ENCODE measurements around the gene PPP1R26.

The PPP1R26 gene

DNA sequence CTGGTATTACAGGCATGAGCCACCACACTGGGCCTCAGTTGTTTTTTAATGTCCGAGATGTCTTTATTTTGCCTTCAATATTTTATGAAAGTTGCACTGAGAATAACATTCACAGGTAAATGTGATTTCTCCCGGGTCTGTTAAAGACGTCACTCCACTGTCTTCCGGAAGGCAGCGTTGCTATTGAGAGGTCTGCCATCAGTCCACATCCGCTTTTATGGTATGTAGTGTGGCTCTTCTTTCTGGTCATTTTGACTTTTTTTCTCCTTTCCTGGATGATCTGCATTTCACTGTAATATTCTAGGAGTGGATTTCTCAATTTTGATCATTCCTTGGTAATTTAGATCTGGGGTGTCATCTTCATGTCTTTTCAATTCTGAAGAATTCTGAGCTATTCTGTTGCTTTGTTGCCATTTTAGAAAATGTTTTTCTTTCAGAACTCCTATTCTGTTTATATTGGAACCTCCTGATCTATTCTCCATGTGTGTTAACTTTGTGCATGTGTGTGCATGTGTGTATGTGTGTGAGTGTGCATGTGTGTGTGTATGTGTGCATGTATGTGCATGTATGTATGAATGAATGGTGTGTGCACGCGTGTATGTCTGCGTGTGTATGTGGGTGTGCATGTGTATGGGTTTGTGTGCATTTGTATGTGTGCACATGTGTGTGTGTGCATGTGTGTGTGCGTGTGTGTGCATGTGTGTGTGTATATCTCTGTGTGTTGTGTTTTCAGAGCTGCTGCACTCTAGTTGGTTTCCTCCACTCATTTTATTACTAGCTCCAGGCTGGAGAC, 39.8 kb downstream of the PPP1R26 start:
- H3K27me3 ChIP-seq (ENCODE audit: insufficient read depth, low read length): no peaks in the 10 kb centered on the region
- no peaks in the 10 kb centered on the region for H3K9me3 ChIP-seq (ENCODE audit: insufficient read depth, low read depth, low read length)
- no peaks in the 10 kb centered on the region for H3K36me3 ChIP-seq (ENCODE audit: insufficient read depth, low read length)
- no peak overlapping the region for H3K4me3 ChIP-seq (ENCODE audit: low read length)
- H3K4me1 ChIP-seq (ENCODE audit: insufficient read depth, low read length): no peaks in the 10 kb centered on the region
- no peak overlapping the region for H3K9ac ChIP-seq (ENCODE audit: low read depth, low read length)
- 92% methylated on average over 10 of the region's 10 CpGs for WGBS
- H3K27ac ChIP-seq (ENCODE audit: low read depth, low read length): no peak overlapping the region

DNA sequence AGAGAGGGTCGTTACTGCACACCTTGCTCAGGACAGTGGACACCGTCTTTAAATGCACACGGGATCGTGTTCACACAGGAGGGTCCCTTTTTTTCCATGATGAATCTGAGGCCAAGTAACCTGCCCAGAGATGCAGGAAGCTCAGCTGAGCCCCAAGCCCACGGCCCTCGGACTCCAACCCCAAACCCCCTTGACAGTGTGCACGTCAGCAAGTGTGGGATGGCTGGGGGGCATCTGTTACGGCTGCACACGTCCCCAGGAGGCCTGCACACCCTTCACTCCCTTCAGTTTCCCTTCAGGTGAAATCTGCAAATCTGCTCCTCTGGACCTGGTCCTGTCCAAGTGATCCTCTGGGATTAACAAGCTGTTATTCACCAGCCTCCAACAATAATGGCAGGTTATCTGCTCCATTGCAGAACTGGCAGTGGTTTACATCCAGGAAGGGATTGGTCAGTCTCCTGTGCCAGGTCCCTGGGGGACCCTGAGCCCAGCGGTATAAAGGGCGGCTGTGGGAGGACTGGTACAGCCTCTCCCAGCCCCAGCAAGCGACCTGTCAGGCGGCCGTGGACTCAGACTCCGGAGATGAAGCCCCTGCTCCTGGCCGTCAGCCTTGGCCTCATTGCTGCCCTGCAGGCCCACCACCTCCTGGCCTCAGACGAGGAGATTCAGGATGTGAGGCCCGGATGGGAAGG, 41.5 kb downstream of the PPP1R26 start, which contains the start of gene LCN1:
TSS of gene LCN1 (plus strand) at position 525 of the 692 bp plus-strand sequence. CDS start at position 583, 58 bp downstream.
- Histone ChIP-seq H3K36me3 (ENCODE audit: insufficient read depth, low read length) (no peaks in the 10 kb centered on the region), H3K9me3 (ENCODE audit: insufficient read depth, low read depth, low read length) (no peaks in the 10 kb centered on the region), H3K4me3 (ENCODE audit: low read length) (no peak within 1 kb of the TSS), H3K27ac (ENCODE audit: low read depth, low read length) (no peak within 1 kb of the TSS), H3K27me3 (ENCODE audit: insufficient read depth, low read length) (no peaks in the 10 kb centered on the region), H3K9ac (ENCODE audit: low read depth, low read length) (no peak within 1 kb of the TSS), H3K4me1 (ENCODE audit: insufficient read depth, low read length) (no peaks in the 10 kb centered on the region)
- 92% methylated on average over 18 of the region's 18 CpGs for WGBS

DNA sequence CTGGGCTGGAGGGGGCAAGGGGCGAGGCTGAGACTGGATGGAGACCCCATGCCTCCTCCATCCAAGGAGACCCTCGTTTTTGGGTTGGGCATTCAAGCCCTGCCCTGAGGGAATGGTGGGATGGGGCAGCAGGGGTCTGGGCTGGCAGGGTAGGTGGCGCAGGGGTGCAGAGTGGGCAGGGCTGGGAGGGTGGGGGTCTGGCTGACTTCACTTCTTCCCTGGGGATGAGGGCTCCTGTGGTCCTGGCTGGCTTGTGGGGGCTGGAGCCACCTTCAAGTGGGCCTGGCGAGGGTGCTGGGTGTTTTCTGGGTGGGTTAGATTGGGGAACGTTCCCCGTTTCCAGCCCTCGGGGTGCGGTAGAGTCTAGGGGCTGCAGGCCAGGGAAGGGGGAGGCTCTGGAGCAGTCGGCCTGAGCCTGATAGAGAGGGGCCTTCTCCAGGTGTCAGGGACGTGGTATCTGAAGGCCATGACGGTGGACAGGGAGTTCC, 42.1 kb downstream of the PPP1R26 start:
- Histone ChIP-seq H3K27me3 (ENCODE audit: insufficient read depth, low read length) (no peaks in the 10 kb centered on the region), H3K9me3 (ENCODE audit: insufficient read depth, low read depth, low read length) (no peaks in the 10 kb centered on the region)
- 92% methylated on average over 9 of the region's 11 CpGs for WGBS

DNA sequence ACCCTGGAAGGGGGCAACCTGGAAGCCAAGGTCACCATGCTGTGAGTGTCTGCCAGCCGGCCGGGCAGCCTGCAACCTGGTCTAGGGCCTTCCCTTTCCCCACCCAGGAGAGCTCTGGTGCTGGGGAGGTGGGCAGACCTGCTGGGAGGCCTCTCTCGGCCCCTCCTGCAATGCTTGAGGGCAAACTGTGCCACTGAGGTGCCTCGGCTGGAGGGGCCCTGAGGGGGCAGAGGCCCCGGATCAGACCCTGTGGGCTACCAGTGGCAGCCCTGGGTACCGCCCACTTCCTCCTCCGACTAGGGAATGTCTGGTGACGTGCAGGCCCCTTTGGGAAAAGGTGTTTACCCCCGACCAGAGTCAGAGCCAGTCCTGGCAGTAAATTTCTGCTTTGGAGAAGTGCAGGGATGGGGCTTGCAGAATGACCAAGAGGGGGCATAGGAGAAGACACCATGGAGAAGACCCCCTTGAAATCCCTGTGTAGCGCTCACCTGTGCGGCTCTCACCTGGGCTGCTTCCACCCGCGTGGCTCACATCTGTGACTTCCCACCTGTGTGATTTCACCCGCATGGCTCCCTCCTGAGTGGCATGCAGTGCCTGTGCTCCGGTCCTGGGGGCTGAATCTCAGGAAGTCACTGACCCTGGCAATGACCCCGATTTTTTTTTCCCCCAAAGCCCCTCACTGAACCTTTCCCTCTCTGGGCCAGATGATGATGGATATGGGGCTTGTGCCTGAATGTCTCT, 42.7 kb downstream of the PPP1R26 start:
- Histone ChIP-seq H3K4me3 (ENCODE audit: low read length) (no peak overlapping the region), H3K36me3 (ENCODE audit: insufficient read depth, low read length) (no peaks in the 10 kb centered on the region), H3K4me1 (ENCODE audit: insufficient read depth, low read length) (no peaks in the 10 kb centered on the region), H3K9ac (ENCODE audit: low read depth, low read length) (no peak overlapping the region), H3K27ac (ENCODE audit: low read depth, low read length) (no peak overlapping the region), H3K27me3 (ENCODE audit: insufficient read depth, low read length) (no peaks in the 10 kb centered on the region), H3K9me3 (ENCODE audit: insufficient read depth, low read depth, low read length) (no peaks in the 10 kb centered on the region)
- 88% methylated on average over 14 of the region's 16 CpGs for WGBS

More for the DNA sequence above, 42.1 kb downstream of the PPP1R26 start:
- Histone ChIP-seq H3K4me3 (ENCODE audit: low read length) (no peak overlapping the region), H3K9ac (ENCODE audit: low read depth, low read length) (no peak overlapping the region), H3K36me3 (ENCODE audit: insufficient read depth, low read length) (no peaks in the 10 kb centered on the region), H3K27ac (ENCODE audit: low read depth, low read length) (no peak overlapping the region), H3K4me1 (ENCODE audit: insufficient read depth, low read length) (no peaks in the 10 kb centered on the region)

DNA sequence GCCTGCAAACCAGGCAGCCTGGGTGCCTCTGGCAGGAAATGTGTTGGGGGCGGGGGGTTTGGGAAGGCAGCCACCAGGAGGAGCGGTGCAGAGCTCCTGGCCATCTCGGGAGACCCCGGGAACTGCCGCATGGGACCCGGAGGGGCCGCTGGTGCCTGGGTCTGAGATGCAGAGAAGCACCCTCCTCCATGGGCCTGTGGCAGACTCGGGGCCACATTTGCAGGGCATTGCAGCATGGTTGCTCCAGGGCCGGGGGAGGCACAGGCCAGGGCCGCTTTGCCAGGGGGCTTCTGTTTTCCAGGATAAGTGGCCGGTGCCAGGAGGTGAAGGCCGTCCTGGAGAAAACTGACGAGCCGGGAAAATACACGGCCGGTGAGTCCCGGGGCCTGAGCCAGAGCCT, 43.3 kb downstream of the PPP1R26 start:
- H3K4me1 ChIP-seq (ENCODE audit: insufficient read depth, low read length): no peaks in the 10 kb centered on the region
- no peak overlapping the region for H3K9ac ChIP-seq (ENCODE audit: low read depth, low read length)
- H3K9me3 ChIP-seq (ENCODE audit: insufficient read depth, low read depth, low read length): no peaks in the 10 kb centered on the region
- 90% methylated on average over 17 of the region's 17 CpGs for WGBS
- no peaks in the 10 kb centered on the region for H3K27me3 ChIP-seq (ENCODE audit: insufficient read depth, low read length)
- H3K27ac ChIP-seq (ENCODE audit: low read depth, low read length): no peak overlapping the region
- H3K36me3 ChIP-seq (ENCODE audit: insufficient read depth, low read length): no peaks in the 10 kb centered on the region
- H3K4me3 ChIP-seq (ENCODE audit: low read length): no peak overlapping the region

DNA sequence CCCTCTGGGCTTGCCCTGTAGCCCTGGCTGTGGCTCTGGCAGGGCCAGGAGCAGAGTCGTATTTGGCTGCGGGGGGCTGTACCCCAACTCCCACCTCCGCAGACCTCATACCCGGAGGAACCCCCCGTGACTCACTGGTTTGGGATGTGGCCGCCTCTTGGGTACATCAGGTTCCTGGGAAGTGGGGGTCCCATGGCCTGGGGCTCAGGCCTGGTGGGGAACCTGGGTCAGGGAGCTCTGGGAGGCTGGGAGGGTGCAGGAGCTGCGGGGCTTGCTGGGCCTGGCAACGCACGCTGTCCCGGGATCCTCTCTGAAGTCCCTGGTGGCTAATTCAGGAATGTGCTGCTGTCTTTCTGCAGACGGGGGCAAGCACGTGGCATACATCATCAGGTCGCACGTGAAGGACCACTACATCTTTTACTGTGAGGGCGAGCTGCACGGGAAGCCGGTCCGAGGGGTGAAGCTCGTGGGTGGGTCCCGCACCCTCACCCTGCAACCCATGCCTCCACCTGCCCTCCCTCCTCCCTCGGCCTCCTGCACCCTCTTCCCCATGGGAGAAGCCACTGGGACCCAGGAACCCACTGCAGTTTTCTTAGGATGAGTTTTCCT, 44.0 kb downstream of the PPP1R26 start:
- no peak overlapping the region for H3K27ac ChIP-seq (ENCODE audit: low read depth, low read length)
- WGBS: 87% methylated on average over 21 of the region's 21 CpGs
- no peaks in the 10 kb centered on the region for H3K4me1 ChIP-seq (ENCODE audit: insufficient read depth, low read length)
- no peaks in the 10 kb centered on the region for H3K36me3 ChIP-seq (ENCODE audit: insufficient read depth, low read length)
- H3K9me3 ChIP-seq (ENCODE audit: insufficient read depth, low read depth, low read length): no peaks in the 10 kb centered on the region
- H3K27me3 ChIP-seq (ENCODE audit: insufficient read depth, low read length): no peaks in the 10 kb centered on the region
- H3K9ac ChIP-seq (ENCODE audit: low read depth, low read length): no peak overlapping the region
- H3K4me3 ChIP-seq (ENCODE audit: low read length): no peak overlapping the region

DNA sequence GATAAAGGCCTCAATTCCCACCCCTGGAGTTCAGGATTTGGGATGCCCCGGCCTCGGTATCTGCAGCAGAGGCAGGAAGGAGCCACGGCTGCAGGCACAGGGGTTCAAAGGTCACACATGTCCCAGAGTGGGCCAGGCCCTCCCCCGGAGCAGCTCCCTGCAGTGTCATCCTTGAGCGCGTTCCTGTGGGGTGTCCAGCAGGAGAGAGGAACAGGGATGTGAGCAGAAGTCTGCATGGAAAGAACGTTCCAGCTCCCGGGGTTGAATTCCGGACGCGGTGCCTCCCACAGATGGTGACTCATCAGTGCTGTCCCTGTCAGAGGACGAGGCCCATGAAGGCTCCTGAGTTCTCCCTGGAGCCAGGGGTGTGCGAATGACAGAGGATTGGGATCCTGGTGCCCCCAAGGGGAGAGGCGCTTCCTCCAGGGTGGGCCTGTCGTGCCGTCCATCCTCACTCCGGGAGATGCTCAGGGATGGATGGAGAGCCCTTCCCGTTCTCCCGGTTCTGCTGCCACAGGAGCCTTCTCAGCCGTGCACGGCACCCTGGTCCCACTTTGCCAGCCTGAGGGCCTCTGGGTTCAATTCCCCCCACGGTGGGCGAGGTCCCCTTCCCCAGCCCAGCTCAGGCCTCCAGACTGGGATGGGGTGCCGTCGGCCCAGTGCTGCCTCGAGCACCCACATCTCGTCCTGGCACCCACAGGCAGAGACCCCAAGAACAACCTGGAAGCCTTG, 44.7 kb downstream of the PPP1R26 start:
- H3K9ac ChIP-seq (ENCODE audit: low read depth, low read length): no peak overlapping the region
- H3K9me3 ChIP-seq (ENCODE audit: insufficient read depth, low read depth, low read length): no peaks in the 10 kb centered on the region
- H3K36me3 ChIP-seq (ENCODE audit: insufficient read depth, low read length): no peaks in the 10 kb centered on the region
- H3K4me1 ChIP-seq (ENCODE audit: insufficient read depth, low read length): no peaks in the 10 kb centered on the region
- WGBS: 85% methylated on average over 27 of the region's 27 CpGs
- no peaks in the 10 kb centered on the region for H3K27me3 ChIP-seq (ENCODE audit: insufficient read depth, low read length)
- no peak overlapping the region for H3K27ac ChIP-seq (ENCODE audit: low read depth, low read length)
- no peak overlapping the region for H3K4me3 ChIP-seq (ENCODE audit: low read length)

DNA sequence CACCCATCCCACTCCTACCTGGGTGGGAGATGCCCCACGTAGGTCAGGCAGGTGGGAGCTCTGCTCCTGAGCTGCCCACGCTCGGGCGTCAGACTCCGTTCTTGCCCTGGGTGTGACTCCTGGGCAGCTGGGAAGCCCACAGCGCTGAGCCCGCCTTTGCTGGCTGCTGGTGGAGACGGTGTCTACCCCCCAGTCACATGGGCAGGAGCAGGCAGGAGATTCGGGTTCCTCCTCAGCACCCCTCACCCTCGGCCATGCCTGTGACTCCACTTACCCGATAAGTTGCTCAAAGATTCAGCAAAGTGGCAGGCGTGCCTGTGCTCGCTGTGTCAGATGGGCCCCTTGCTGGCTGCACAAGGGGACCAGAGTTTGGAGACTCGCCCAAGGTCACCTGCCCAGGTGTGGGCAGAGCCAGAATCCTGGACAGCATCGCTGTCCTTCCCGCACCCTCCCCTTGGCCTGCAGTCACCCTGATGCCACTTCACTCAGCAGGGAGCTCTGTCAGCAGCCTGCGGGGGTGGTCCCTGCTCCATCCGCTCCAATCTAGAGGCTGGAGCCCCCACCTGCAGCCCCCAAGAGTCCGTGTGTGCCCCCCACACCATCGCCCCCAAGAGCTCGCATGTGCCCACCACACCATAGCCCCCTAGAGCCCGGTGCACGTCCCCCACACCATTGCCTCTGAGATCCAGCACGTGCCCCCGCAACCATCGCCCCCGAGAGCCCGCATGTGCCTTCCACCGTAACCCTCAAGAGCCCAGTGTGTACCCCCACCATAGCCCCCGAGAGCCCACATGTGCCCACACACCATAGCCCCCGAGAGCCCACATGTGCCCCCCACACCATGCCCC, 45.9 kb downstream of the PPP1R26 start:
- WGBS: 93% methylated on average over 28 of the region's 31 CpGs
- no peaks in the 10 kb centered on the region for H3K36me3 ChIP-seq (ENCODE audit: insufficient read depth, low read length)
- H3K27me3 ChIP-seq (ENCODE audit: insufficient read depth, low read length): no peaks in the 10 kb centered on the region
- H3K9ac ChIP-seq (ENCODE audit: low read depth, low read length): no peak overlapping the region
- no peaks in the 10 kb centered on the region for H3K4me1 ChIP-seq (ENCODE audit: insufficient read depth, low read length)
- H3K4me3 ChIP-seq (ENCODE audit: low read length): no peak overlapping the region
- H3K9me3 ChIP-seq (ENCODE audit: insufficient read depth, low read depth, low read length): no peaks in the 10 kb centered on the region
- no peak overlapping the region for H3K27ac ChIP-seq (ENCODE audit: low read depth, low read length)

DNA sequence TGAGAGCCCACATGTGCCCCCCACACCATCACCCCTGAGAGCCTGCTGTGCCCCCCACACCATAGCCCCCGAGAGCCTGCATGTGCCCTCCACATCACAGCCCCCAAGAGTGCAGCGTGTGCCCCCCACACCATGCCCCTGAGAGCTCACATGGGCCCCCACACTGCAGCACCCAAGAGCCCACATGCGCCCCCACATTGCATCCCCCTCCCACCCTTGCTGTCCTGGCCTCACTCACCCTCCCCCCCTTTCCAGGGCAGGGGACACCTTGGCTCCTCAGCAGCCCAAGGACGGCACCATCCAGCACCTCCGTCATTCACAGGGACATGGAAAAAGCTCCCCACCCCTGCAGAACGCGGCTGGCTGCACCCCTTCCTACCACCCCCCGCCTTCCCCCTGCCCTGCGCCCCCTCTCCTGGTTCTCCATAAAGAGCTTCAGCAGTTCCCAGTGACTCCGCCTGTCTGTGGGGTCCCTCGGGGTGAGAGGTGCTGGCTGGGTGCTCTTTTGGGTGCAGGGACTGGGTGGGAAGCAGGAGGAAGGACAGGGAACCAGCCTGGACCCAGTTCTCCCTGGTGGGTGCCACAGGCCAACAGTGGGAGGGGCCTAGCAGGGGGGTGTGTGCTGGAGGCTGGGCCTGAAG, 46.6 kb downstream of the PPP1R26 start:
- Histone ChIP-seq H3K27ac (ENCODE audit: low read depth, low read length) (no peak overlapping the region), H3K36me3 (ENCODE audit: insufficient read depth, low read length) (no peaks in the 10 kb centered on the region), H3K9me3 (ENCODE audit: insufficient read depth, low read depth, low read length) (no peaks in the 10 kb centered on the region), H3K27me3 (ENCODE audit: insufficient read depth, low read length) (no peaks in the 10 kb centered on the region), H3K4me1 (ENCODE audit: insufficient read depth, low read length) (no peaks in the 10 kb centered on the region), H3K4me3 (ENCODE audit: low read length) (no peak overlapping the region), H3K9ac (ENCODE audit: low read depth, low read length) (no peak overlapping the region)
- 87% methylated on average over 11 of the region's 11 CpGs for WGBS

Data from HUES64 (cell line).